ENCODE data around the gene CRACR2A. TPM values are rescaled to one million over a fixed set of nuclear protein-coding genes. Genes with fewer than 3 reads are reported as not detected.

CRACR2A gene
- total and polyA plus RNA-seq, 5 donors from 2014 or later, result 8.2 to 42.9 (median 12.0) TPM

DNA sequence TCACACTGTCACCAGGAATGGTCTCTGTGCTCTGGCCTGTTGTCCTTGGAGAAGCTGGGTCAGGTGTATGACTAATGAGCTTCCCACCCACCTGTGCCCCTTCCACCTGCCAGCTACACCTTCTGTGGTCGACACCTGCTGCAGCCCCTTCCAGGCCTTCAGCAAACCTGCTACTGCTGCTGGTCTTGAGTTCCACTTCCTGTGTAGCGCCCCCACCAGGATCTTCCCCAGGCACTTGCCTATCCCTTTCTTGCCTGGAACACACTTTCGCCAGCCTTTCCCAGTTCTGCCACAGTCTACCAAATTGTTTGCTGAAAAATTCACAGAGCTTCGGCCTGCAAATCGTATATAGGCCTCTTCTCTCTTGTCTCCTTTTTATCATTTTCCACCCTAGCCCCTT lies 75.3 kb downstream of the CRACR2A start:
- Histone ChIP-seq H3K9me3 (ENCODE audit: control insufficient read depth in 2 of 2, low read length in 2 of 2) (no peaks in the 10 kb centered on the region), H3K27me3 (ENCODE audit: control insufficient read depth, insufficient read depth, low read length) (no peaks in the 10 kb centered on the region), H3K4me1 (ENCODE audit: control insufficient read depth, insufficient read depth, low read length, poor library complexity, severe bottlenecking) (no peaks in the 10 kb centered on the region), H3K27ac (ENCODE audit: insufficient read depth, low read length, poor library complexity, severe bottlenecking) (no peak overlapping the region), H3K36me3 (ENCODE audit: control insufficient read depth, insufficient read depth, low read length) (peaks cover 79% of the 10 kb centered on the region), H3K4me3 (ENCODE audit: low read depth, low read length) (no peak overlapping the region)
- Mint-ChIP-seq H3K4me3 (no peak overlapping the region), H3K9me3 (no peaks in the 10 kb centered on the region), H3K4me1 (peaks cover 0 to 2% (median 0%) of the 10 kb centered on the region in 4 donors), H3K27me3 (no peaks in the 10 kb centered on the region), H3K27ac (peak overlapping the region in 2 of 3 donors; percentile 18 to 80), H3K36me3 (peaks cover 58% of the 10 kb centered on the region)
- DNase-seq, result no peak
- ATAC-seq (ENCODE audit: low read depth in 2 of 2), result no peak

DNA sequence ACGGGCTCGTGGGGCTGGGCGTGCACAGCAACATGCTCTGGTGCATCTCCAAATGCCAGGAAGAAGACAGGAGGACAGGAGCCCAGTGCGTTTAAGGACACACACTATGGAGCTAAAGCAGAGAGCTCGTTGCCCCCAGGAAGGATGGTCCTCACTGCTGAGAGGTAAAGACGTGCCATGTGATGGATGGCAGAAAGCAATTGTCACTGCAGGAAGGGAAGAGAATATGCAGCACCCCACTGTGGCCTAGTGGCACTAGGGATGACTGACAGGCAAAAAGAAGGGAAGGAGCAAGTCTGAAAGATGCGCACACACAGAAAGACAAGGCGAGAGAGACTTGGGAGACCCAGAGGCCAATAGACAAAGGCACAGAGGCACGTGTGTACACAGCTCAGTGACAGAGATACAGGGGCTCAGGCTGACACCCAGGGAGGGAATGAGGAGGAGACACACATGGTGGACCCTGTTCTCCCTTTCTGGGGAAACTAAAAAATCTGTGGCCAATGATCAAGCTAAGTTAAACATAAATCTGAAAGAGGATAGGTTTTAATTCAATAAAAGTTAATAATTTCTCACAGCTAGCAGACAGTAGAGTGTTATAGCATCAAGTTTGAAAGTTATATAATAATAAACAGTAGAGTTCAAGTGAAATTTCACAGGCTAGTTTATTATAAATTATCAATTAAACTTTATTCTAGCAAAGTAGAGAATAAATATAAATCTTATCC lies 78.8 kb downstream of the CRACR2A start:
- Histone ChIP-seq H3K27me3 (ENCODE audit: control insufficient read depth, insufficient read depth, low read length) (no peaks in the 10 kb centered on the region), H3K36me3 (ENCODE audit: control insufficient read depth, insufficient read depth, low read length) (peaks cover 90% of the 10 kb centered on the region), H3K4me3 (ENCODE audit: low read depth, low read length) (no peak overlapping the region), H3K9me3 (ENCODE audit: control insufficient read depth in 2 of 2, low read length in 2 of 2) (no peaks in the 10 kb centered on the region), H3K27ac (ENCODE audit: insufficient read depth, low read length, poor library complexity, severe bottlenecking) (no peak overlapping the region), H3K4me1 (ENCODE audit: control insufficient read depth, insufficient read depth, low read length, poor library complexity, severe bottlenecking) (no peaks in the 10 kb centered on the region)
- no peak for DNase-seq
- Mint-ChIP-seq H3K27me3 (no peaks in the 10 kb centered on the region), H3K9me3 (no peaks in the 10 kb centered on the region), H3K36me3 (peaks cover 69% of the 10 kb centered on the region), H3K4me3 (no peak overlapping the region), H3K27ac (no peak overlapping the region), H3K4me1 (peaks cover 0 to 2% (median 0%) of the 10 kb centered on the region in 4 donors)
- no peak for ATAC-seq (ENCODE audit: low read depth in 2 of 2)

DNA sequence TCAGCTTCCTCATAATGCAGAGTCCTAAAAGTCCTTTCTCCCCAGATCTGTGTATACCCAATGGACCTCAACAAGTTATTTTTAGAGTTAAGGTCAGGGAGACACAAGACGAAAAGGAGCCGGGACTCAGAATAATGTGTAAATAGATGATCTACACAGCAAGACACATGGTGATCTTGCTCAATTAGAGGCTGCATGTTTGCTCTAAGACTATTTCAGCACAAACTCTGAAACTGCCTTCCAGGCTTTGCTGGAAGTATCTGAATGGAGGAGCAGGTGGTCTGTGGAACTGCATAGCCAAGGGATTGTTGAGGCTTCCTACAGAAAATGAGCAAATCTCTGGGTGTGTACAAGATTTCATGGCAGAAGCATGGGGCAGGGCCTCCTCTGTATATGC lies 80.8 kb downstream of the CRACR2A start:
- no peak overlapping the region for H3K4me3 Mint-ChIP-seq
- no peaks in the 10 kb centered on the region for H3K4me1 Mint-ChIP-seq
- Histone ChIP-seq H3K36me3 (ENCODE audit: control insufficient read depth, insufficient read depth, low read length) (peaks cover 90% of the 10 kb centered on the region), H3K27me3 (ENCODE audit: control insufficient read depth, insufficient read depth, low read length) (no peaks in the 10 kb centered on the region), H3K4me1 (ENCODE audit: control insufficient read depth, insufficient read depth, low read length, poor library complexity, severe bottlenecking) (no peaks in the 10 kb centered on the region), H3K27ac (ENCODE audit: insufficient read depth, low read length, poor library complexity, severe bottlenecking) (no peak overlapping the region), H3K4me3 (ENCODE audit: low read depth, low read length) (no peak overlapping the region), H3K9me3 (ENCODE audit: control insufficient read depth in 2 of 2, low read length in 2 of 2) (no peaks in the 10 kb centered on the region)
- ATAC-seq (ENCODE audit: low read depth in 2 of 2), result no peak
- H3K36me3 Mint-ChIP-seq, result peaks cover 68% of the 10 kb centered on the region
- H3K9me3 Mint-ChIP-seq, result no peaks in the 10 kb centered on the region
- no peaks in the 10 kb centered on the region for H3K27me3 Mint-ChIP-seq
- H3K27ac Mint-ChIP-seq, result no peak overlapping the region
- no peak for DNase-seq

DNA sequence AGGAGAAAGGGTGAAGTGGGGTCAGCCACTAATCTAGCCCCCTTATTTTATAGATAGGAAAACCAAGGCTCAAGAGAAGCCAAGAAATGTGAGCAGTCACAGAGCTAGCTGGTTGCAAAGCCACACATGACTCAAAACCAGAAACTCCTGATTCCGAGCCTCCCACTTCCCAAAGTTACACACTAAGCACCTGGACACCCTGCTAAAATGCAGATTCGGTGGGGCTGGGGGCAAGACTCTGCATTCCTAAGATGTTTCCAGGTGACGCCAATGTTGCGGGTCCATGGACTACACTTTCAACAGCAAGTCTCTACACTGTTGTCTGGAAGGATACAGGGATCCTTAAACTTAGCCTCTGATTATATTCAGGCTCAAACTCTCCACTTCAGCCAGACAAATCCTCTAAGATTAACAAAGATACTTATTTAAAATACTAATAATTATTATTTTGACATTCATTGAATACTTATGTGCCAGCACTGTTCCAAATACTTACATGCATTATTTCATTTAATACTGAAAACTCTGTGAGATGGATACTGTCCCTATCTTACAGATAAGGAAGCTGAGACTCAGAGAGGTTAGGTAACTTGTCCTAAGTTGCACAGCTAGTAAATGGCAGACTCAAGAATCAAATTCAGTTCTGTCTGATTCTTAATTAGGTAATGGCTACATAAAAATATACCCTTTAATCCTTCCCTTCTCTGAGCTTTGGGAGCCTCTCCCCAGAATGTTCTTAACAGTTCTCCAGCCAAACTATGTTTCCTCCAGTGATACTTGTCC lies 81.4 kb downstream of the CRACR2A start:
- H3K27me3 Mint-ChIP-seq, result no peaks in the 10 kb centered on the region
- ATAC-seq (ENCODE audit: low read depth in 2 of 2) (no peak), DNase-seq (no peak)
- no peak overlapping the region for H3K4me3 ChIP-seq (ENCODE audit: low read depth, low read length)
- peaks cover 90% of the 10 kb centered on the region for H3K36me3 ChIP-seq (ENCODE audit: control insufficient read depth, insufficient read depth, low read length)
- H3K4me1 Mint-ChIP-seq, result no peaks in the 10 kb centered on the region
- no peaks in the 10 kb centered on the region for H3K9me3 ChIP-seq (ENCODE audit: control insufficient read depth in 2 of 2, low read length in 2 of 2)
- no peaks in the 10 kb centered on the region for H3K4me1 ChIP-seq (ENCODE audit: control insufficient read depth, insufficient read depth, low read length, poor library complexity, severe bottlenecking)
- no peaks in the 10 kb centered on the region for H3K27me3 ChIP-seq (ENCODE audit: control insufficient read depth, insufficient read depth, low read length)
- no peaks in the 10 kb centered on the region for H3K9me3 Mint-ChIP-seq
- no peak overlapping the region for H3K4me3 Mint-ChIP-seq
- peak overlapping the region in 2 of 3 donors; percentile 26 to 55 for H3K27ac Mint-ChIP-seq
- peaks cover 64% of the 10 kb centered on the region for H3K36me3 Mint-ChIP-seq
- H3K27ac ChIP-seq (ENCODE audit: insufficient read depth, low read length, poor library complexity, severe bottlenecking), result no peak overlapping the region

DNA sequence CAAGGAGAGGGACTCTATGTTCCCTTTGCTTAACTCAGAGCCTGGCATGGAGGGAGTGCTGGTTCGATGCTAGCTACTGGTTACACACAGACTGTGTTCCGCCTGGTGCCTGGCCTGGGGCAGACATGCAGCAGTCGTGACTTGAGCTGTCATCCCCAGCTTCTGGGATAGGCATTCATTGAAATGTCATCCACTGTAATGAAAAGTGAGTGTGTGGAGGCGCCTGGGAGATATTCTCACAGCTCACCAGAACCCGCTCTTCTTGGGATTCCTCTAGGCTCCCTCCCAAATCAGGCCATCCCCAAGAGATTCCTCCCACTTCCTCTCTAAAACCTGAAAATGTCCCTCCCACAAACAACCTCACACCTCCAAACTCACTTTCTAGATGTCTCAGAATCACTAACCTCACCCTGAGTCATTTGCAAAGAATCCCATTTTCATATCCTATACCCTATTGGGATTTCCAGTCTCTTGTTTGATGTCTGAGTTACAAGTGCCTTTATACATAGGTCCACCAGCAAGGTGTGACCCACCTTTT lies 82.8 kb downstream of the CRACR2A start:
- H3K36me3 Mint-ChIP-seq, result peaks cover 66% of the 10 kb centered on the region
- H3K4me1 ChIP-seq (ENCODE audit: control insufficient read depth, insufficient read depth, low read length, poor library complexity, severe bottlenecking), result no peaks in the 10 kb centered on the region
- ATAC-seq (ENCODE audit: low read depth in 2 of 2) (no peak), DNase-seq (no peak)
- H3K4me3 ChIP-seq (ENCODE audit: low read depth, low read length), result no peak overlapping the region
- no peak overlapping the region for H3K27ac ChIP-seq (ENCODE audit: insufficient read depth, low read length, poor library complexity, severe bottlenecking)
- H3K9me3 ChIP-seq (ENCODE audit: control insufficient read depth in 2 of 2, low read length in 2 of 2), result no peaks in the 10 kb centered on the region
- H3K4me3 Mint-ChIP-seq, result no peak overlapping the region
- no peaks in the 10 kb centered on the region for H3K27me3 Mint-ChIP-seq
- H3K27me3 ChIP-seq (ENCODE audit: control insufficient read depth, insufficient read depth, low read length), result no peaks in the 10 kb centered on the region
- peaks cover 92% of the 10 kb centered on the region for H3K36me3 ChIP-seq (ENCODE audit: control insufficient read depth, insufficient read depth, low read length)
- no peak overlapping the region for H3K27ac Mint-ChIP-seq
- H3K4me1 Mint-ChIP-seq, result no peaks in the 10 kb centered on the region
- H3K9me3 Mint-ChIP-seq, result no peaks in the 10 kb centered on the region

DNA sequence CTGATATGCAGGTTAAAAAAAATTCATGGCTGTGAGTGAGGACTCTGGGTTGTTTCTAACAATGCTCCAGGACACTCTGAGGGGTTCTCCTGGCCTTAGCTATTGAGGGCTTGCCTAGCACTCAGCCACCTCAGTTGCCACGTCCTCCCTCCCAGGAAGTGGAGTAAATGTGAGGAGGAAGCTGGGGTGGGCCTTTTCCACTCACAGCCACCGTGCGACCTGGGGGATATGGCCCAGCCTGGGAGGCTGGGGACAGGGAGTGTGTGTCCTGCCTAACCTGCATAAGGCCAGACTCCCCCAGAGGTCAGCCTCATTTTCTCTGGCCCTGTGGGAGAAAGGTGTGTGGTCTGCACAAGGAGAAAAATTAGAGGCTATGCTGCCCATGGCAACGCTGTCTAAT lies 83.3 kb downstream of the CRACR2A start:
- no peaks in the 10 kb centered on the region for H3K9me3 Mint-ChIP-seq
- H3K4me3 ChIP-seq (ENCODE audit: low read depth, low read length), result no peak overlapping the region
- H3K36me3 ChIP-seq (ENCODE audit: control insufficient read depth, insufficient read depth, low read length), result peaks cover 93% of the 10 kb centered on the region
- no peaks in the 10 kb centered on the region for H3K27me3 Mint-ChIP-seq
- H3K27me3 ChIP-seq (ENCODE audit: control insufficient read depth, insufficient read depth, low read length), result no peaks in the 10 kb centered on the region
- no peak for ATAC-seq (ENCODE audit: low read depth in 2 of 2)
- H3K27ac ChIP-seq (ENCODE audit: insufficient read depth, low read length, poor library complexity, severe bottlenecking), result no peak overlapping the region
- H3K9me3 ChIP-seq (ENCODE audit: control insufficient read depth in 2 of 2, low read length in 2 of 2), result no peaks in the 10 kb centered on the region
- H3K4me1 ChIP-seq (ENCODE audit: control insufficient read depth, insufficient read depth, low read length, poor library complexity, severe bottlenecking), result no peaks in the 10 kb centered on the region
- H3K4me1 Mint-ChIP-seq, result no peaks in the 10 kb centered on the region
- H3K36me3 Mint-ChIP-seq, result peaks cover 69% of the 10 kb centered on the region
- no peak overlapping the region for H3K27ac Mint-ChIP-seq
- DNase-seq, result no peak
- no peak overlapping the region for H3K4me3 Mint-ChIP-seq

DNA sequence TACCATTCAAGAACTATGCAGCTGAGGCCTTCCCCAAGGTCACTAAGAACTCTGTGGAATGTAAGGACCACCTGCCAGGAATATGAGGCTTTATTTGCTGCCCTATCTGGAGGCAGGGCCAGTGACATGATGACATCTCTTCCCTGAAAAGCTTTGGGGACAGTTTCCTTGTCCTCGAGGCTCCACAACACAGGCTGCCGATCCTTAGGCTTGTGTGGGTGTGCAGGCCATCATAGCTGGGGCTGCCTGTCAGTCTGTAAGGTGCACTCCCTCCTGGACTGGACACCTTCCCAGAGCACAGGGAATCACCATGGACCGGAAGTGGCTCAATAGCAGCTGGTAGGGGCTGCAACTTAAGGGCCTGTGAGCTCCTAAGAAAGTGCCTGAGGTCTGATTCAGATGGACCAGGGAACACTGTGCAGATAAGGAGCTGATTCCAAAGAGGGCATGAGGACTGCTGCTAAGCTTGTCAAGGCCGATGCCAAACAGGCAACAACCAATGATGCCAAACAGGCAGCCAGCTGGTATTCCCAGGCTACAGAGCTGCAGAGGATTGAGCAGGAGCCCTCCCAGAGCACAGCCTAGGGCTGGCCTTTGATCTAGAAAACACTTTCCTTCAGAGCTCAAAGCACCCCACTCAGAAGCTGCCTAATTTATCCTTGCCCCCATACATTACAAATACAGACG lies 84.3 kb downstream of the CRACR2A start:
- H3K36me3 Mint-ChIP-seq, result peaks cover 65% of the 10 kb centered on the region
- peaks cover 94% of the 10 kb centered on the region for H3K36me3 ChIP-seq (ENCODE audit: control insufficient read depth, insufficient read depth, low read length)

More for the DNA sequence above, 84.3 kb downstream of the CRACR2A start:
- Histone ChIP-seq H3K9me3 (ENCODE audit: control insufficient read depth in 2 of 2, low read length in 2 of 2) (no peaks in the 10 kb centered on the region), H3K4me3 (ENCODE audit: low read depth, low read length) (no peak overlapping the region), H3K27me3 (ENCODE audit: control insufficient read depth, insufficient read depth, low read length) (no peaks in the 10 kb centered on the region), H3K27ac (ENCODE audit: insufficient read depth, low read length, poor library complexity, severe bottlenecking) (no peak overlapping the region), H3K4me1 (ENCODE audit: control insufficient read depth, insufficient read depth, low read length, poor library complexity, severe bottlenecking) (no peaks in the 10 kb centered on the region)
- no peak overlapping the region for H3K27ac Mint-ChIP-seq
- no peaks in the 10 kb centered on the region for H3K9me3 Mint-ChIP-seq
- ATAC-seq (ENCODE audit: low read depth in 2 of 2) (no peak), DNase-seq (no peak)
- H3K4me1 Mint-ChIP-seq, result no peaks in the 10 kb centered on the region
- no peaks in the 10 kb centered on the region for H3K27me3 Mint-ChIP-seq
- no peak overlapping the region for H3K4me3 Mint-ChIP-seq

Measured in CD4-positive, CD25-positive, alpha-beta regulatory T cell (primary cell).